Measurements from ENCODE around the gene ADGRV1.
"Not testable (repeated sequence)": the region's sequence is repeated elsewhere in the genome, so short reads cannot be mapped to it uniquely, and the experiment has no call there.

Gene ADGRV1

DNA sequence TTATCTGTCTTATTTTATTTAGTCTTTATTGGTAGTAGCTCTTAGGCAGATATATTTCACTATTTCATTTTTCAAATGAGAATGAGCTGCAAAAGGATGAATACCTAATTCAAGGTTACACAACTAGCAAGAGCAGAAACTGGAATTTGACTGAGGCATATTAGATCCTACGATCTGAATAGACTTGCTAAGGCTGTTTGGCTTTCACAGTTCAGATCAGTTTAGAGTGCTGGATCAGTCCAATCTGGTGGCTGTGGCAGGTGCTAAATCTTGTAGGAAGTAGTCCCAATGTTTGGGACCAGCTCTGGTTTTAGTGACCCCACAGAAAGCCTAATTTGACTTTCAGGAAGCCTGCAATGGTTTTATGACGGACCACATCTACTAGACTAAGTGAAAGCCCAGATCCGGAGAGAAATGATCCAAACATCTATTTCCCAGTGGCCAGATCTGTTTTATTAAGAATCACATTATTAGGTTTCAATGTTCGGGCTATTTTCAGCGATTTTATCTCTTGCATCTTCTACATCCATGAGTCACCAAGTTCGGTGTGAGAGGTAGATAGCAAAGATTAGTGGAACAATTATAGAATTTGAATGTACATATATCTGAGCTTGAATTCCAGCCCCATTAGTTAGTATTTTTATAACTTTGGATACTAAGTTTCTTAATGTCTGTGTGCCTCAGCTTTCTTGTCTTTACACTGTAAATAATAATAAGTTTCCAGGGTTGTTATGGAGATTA, 359.5 kb downstream of the ADGRV1 start:
- ATAC-seq (ENCODE audit: low read depth) (no peak), DNase-seq (ENCODE audit: low spot score) (no peak)

DNA sequence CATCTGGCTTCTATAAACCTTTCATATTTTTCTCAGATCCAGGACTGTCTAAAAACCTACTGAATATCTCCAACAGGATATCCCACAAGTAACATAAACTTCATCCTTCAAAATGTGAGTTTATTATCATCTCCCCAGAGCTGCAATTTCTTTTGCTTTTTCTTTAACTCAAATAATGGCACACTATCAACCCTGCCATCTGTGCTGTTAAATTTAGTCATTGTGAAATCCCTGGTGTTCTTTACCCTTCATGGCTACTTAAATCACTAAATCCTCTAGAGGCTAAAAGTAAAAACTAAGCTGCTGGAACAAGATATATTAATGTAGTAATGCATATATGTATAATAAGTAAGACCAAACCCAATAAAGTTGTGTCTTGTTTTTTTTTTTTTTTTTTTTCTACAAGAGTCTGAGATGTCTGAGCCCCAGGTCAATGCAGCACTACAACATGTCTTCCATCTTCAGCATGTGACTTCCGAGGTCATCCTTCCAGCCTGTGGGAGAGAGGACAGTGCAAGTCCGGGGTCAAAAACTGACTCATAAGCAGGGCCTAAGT, 362.9 kb downstream of the ADGRV1 start:
- DNase-seq (ENCODE audit: low spot score) (no peak), ATAC-seq (ENCODE audit: low read depth) (no peak)
- Histone ChIP-seq H3K4me1 (ENCODE audit: insufficient read depth, poor library complexity, severe bottlenecking) (no peaks in the 10 kb centered on the region), H3K27me3 (ENCODE audit: insufficient read depth, poor library complexity, severe bottlenecking) (no peaks in the 10 kb centered on the region), H3K4me3 (ENCODE audit: severe bottlenecking) (no peak overlapping the region), H3K27ac (ENCODE audit: poor library complexity, severe bottlenecking) (no peak overlapping the region), H3K36me3 (ENCODE audit: low read depth) (no peaks in the 10 kb centered on the region), H3K9me3 (ENCODE audit: severe bottlenecking) (no peaks in the 10 kb centered on the region)
- TF ChIP-seq, protein P1, sequence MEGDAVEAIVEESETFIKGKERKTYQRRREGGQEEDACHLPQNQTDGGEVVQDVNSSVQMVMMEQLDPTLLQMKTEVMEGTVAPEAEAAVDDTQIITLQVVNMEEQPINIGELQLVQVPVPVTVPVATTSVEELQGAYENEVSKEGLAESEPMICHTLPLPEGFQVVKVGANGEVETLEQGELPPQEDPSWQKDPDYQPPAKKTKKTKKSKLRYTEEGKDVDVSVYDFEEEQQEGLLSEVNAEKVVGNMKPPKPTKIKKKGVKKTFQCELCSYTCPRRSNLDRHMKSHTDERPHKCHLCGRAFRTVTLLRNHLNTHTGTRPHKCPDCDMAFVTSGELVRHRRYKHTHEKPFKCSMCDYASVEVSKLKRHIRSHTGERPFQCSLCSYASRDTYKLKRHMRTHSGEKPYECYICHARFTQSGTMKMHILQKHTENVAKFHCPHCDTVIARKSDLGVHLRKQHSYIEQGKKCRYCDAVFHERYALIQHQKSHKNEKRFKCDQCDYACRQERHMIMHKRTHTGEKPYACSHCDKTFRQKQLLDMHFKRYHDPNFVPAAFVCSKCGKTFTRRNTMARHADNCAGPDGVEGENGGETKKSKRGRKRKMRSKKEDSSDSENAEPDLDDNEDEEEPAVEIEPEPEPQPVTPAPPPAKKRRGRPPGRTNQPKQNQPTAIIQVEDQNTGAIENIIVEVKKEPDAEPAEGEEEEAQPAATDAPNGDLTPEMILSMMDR (IDR thresholded peaks at IDR 0.05; ENCODE audit: poor library complexity, severe bottlenecking), result no peak

More for the DNA sequence above, 359.5 kb downstream of the ADGRV1 start:
- no peaks in the 10 kb centered on the region for H3K4me1 ChIP-seq (ENCODE audit: insufficient read depth, poor library complexity, severe bottlenecking)
- TF ChIP-seq, protein P1 (IDR thresholded peaks at IDR 0.05; ENCODE audit: poor library complexity, severe bottlenecking), result no peak
- no peaks in the 10 kb centered on the region for H3K27me3 ChIP-seq (ENCODE audit: insufficient read depth, poor library complexity, severe bottlenecking)
- H3K4me3 ChIP-seq (ENCODE audit: severe bottlenecking), result no peak overlapping the region
- no peaks in the 10 kb centered on the region for H3K9me3 ChIP-seq (ENCODE audit: severe bottlenecking)
- H3K36me3 ChIP-seq (ENCODE audit: low read depth), result no peaks in the 10 kb centered on the region
- no peak overlapping the region for H3K27ac ChIP-seq (ENCODE audit: poor library complexity, severe bottlenecking)

DNA sequence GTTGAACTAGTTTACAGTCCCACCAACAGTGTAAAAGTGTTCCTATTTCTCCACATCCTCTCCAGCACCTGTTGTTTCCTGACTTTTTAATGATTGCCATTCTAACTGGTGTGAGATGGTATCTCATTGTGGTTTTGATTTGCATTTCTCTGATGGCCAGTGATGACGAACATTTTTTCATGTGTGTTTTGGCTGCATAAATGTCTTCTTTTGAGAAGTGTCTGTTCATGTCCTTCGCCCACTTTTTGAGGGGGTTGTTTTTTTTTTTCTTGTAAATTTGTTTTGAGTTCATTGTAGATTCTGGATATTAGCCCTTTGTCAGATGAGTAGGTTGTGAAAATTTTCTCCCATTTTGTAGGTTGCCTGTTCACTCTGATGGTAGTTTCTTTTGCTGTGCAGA, 365.6 kb downstream of the ADGRV1 start:
- not testable (repeated sequence) for DNase-seq (ENCODE audit: low spot score); ATAC-seq (ENCODE audit: low read depth); H3K4me3 ChIP-seq (ENCODE audit: severe bottlenecking); H3K9me3 ChIP-seq (ENCODE audit: severe bottlenecking); H3K36me3 ChIP-seq (ENCODE audit: low read depth); H3K27ac ChIP-seq (ENCODE audit: poor library complexity, severe bottlenecking); H3K27me3 ChIP-seq (ENCODE audit: insufficient read depth, poor library complexity, severe bottlenecking); H3K4me1 ChIP-seq (ENCODE audit: insufficient read depth, poor library complexity, severe bottlenecking)

DNA sequence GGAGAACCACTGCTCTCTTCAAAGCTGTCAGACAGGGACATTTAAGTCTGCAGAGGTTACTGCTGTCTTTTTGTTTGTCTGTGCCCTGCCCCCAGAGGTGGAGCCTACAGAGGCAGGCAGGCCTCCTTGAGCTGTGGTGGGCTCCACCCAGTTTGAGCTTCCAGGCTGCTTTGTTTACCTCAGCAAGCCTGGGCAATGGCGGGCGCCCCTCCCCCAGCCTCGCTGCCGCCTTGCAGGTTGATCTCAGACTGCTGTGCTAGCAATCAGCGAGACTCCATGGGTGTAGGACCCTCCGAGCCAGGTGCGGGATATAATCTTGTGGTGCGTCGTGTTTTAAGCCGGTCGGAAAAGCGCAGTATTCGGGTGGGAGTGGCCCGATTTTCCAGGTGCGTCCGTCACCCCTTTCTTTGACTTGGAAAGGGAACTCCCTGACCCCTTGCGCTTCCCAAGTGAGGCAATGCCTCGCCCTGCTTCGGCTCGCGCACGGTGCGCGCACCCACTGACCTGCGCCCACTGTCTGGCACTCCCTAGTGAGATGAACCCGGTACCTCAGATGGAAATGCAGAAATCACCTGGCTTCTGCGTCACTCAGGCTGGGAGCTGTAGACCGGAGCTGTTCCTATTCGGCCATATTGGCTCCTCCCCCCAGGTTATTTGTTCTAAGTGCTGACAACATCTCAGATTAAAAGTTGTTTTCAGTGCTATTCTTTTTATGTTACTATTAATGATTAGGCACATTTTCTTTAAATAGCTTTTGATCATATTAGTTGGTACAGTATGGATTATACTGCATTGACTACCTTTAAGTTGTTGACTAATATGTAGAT, 370.6 kb downstream of the ADGRV1 start:
- not testable (repeated sequence) for H3K27me3 ChIP-seq (ENCODE audit: insufficient read depth, poor library complexity, severe bottlenecking); H3K36me3 ChIP-seq (ENCODE audit: low read depth); ATAC-seq (ENCODE audit: low read depth); DNase-seq (ENCODE audit: low spot score); H3K27ac ChIP-seq (ENCODE audit: poor library complexity, severe bottlenecking); H3K4me3 ChIP-seq (ENCODE audit: severe bottlenecking); H3K4me1 ChIP-seq (ENCODE audit: insufficient read depth, poor library complexity, severe bottlenecking); H3K9me3 ChIP-seq (ENCODE audit: severe bottlenecking)

DNA sequence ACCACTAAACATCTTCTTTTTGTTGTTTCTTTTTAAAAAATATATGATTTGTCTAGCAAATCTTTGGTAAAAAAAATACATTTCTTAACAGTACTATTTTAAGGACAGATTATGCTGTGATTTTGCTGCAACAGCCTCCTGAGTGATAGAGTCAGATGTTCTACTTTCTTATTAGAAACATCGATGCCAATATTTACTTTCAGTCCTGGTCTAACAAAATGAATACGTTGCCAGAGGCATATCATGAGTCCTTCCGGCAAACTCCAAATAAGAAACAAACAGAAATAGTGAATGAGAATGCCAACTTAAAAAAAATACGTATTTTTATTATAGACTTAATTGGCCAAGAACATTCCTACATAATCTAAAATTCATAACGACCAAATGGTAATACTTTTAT, 371.5 kb downstream of the ADGRV1 start:
- TF ChIP-seq, protein P1 (IDR thresholded peaks at IDR 0.05; ENCODE audit: poor library complexity, severe bottlenecking), result no peak
- ATAC-seq (ENCODE audit: low read depth), result no peak
- H3K27me3 ChIP-seq (ENCODE audit: insufficient read depth, poor library complexity, severe bottlenecking), result no peaks in the 10 kb centered on the region

More for the DNA sequence above, 371.5 kb downstream of the ADGRV1 start:
- no peaks in the 10 kb centered on the region for H3K36me3 ChIP-seq (ENCODE audit: low read depth)
- H3K9me3 ChIP-seq (ENCODE audit: severe bottlenecking), result no peaks in the 10 kb centered on the region
- no peaks in the 10 kb centered on the region for H3K4me1 ChIP-seq (ENCODE audit: insufficient read depth, poor library complexity, severe bottlenecking)
- no peak overlapping the region for H3K4me3 ChIP-seq (ENCODE audit: severe bottlenecking)
- no peak overlapping the region for H3K27ac ChIP-seq (ENCODE audit: poor library complexity, severe bottlenecking)
- no peak for DNase-seq (ENCODE audit: low spot score)
